GM21717 (cell line): Measurements from ENCODE around the gene ARHGAP36.

Experiments
- ATAC-seq: cut with Tn5 transposase; IDR thresholded peaks from one replicate; pipeline ENCODE4 v1.9.1; 2021; ENCODE audit warnings: mild to moderate bottlenecking, moderate library complexity; ENCODE audit not compliant: unreplicated experiment

The ARHGAP36 gene

GRCh38 chrX:131068945-131069719 is 11.0 kb downstream of the ARHGAP36 start:
- ATAC-seq: no peak

- ATAC-seq: no peak
Measured at GRCh38 chrX:131072871-131073571, 14.9 kb downstream of the ARHGAP36 start.

GRCh38 chrX:131073607-131074006 is 15.5 kb downstream of the ARHGAP36 start:
- ATAC-seq: no peak

- no peak for ATAC-seq
Measured at GRCh38 chrX:131081772-131082740, 23.9 kb downstream of the ARHGAP36 start.

- ATAC-seq: no peak
Measured at GRCh38 chrX:131083510-131084142, 25.5 kb downstream of the ARHGAP36 start.

GRCh38 chrX:131084145-131084544 is 26.0 kb downstream of the ARHGAP36 start:
- ATAC-seq: no peak

GRCh38 chrX:131136776-131137175 is 78.6 kb downstream of the ARHGAP36 start:
- no peak for ATAC-seq

GRCh38 chrX:131139072-131139471 is 80.9 kb downstream of the ARHGAP36 start:
- ATAC-seq: no peak
